Esophagus muscularis mucosa (tissue), 3 donors: Measurements from ENCODE around the gene PAQR9.

Experiments
- CTCF ChIP-seq, 3 experiments: fragments of 200-600 bp in 2 of 3; fragments of 450-650 bp in 1 of 3; sonication (generic) in 2 of 3; IDR thresholded peaks; one replicate each; pipeline ENCODE4 v1.5.1; 2017 to 2019; ENCODE audit warnings: antibody characterized with exemption in 3 of 3, mild to moderate bottlenecking in 2 of 3, moderate library complexity in 1 of 3
- POLR2AphosphoS5 ChIP-seq, 2 donors: sonication (generic); formaldehyde crosslinking; IDR thresholded peaks; one replicate each; pipeline ENCODE4 v1.6.1; 2017; ENCODE audit warnings: antibody characterized with exemption in 2 of 2

GRCh38 chr3:142934887-142935269 is 28.6 kb downstream of the PAQR9 start:
- TF ChIP-seq POLR2AphosphoS5 (IDR thresholded peaks at IDR 0.05) (no peak), CTCF (IDR thresholded peaks at IDR 0.05) (no peak)
